GM19193 (cell line): Measurements from ENCODE around the gene LKAAEAR1.

ENCODE experiments used
- POLR2A ChIP-seq: IDR thresholded peaks from 4 replicates; pipeline ENCODE4 v1.6.1; 2011; ENCODE audit not compliant: insufficient read depth, insufficient read length; ENCODE audit errors: extremely low read depth

Gene LKAAEAR1

DNA sequence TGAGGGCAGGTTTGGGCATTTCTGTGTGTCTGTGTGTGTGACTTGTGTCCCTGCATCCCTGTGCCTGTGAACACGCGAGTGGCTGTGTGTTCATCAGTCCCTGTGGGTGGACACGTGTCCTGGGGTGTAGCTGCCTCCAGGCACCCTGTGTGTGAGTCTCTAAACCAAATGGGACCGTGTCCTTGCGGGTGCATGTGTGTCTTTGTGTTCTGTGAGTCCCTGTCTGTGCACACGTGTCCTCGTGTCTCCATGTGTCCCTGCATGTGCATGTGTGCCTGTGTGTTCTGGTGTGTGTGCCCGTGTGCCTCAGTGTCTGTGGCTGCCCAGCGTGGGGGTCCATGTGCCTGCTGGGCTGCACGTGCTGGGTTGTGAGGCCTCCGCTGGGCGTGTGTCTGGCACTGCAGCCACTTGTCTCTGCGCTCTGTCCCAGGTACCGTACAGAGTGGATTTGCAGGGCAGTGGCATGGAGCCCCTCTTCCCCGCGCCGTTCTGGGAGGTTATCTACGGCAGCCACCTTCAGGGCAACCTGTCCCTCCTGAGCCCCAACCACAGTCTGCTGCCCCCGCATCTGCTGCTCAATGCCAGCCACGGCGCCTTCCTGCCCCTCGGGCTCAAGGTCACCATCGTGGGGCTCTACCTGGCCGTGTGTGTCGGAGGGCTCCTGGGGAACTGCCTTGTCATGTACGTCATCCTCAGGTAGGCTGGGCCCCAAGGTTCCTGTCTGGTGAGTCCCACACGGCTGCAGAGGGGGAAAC, 8.2 kb upstream of the LKAAEAR1 start:
- TF ChIP-seq POLR2A, result no peak

DNA sequence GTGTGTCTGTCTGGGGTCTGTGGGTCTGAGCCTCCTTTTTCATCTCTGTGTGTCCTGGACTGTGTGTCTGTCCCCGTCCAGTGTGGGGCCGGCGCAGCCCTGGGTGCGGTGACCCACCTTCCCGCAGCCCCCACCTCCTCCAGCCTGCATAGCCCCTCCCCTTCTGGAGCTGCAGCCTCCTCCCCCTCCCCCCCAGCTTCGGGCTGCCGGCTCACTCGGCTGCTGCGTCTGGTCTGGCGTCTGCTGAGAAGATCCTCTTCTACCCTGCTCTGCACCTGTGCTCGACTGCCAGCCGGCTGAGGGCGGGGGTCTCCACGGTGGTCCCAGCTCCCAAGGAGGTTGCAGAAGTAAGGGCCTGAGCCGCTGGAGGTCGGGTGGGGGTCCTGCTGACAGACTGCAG, 7.6 kb upstream of the LKAAEAR1 start:
- TF ChIP-seq POLR2A, result no peak

DNA sequence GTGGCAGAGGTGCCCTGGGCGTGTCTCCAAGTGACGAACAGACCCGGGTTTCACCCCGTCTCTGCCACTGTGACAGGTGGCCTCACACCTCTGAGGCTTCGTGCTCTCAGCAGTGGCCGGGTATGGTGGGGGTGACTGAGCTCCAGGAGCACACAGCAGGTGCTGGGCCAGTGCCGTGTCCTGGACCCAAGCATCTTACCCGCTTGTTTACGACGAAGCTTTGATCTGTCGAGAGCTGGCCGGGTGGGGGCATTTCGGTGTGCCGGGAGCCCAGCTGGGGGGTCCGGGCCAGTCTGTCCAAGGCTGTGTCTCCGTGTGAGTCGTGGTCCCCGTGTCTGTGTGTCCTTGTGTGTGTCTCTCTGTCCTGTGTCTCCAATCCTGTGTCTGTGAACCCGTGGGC, 7.1 kb upstream of the LKAAEAR1 start:
- TF ChIP-seq POLR2A, result no peak

GRCh38 chr20:64090165-64090564, 6.0 kb upstream of the LKAAEAR1 start:
- TF ChIP-seq POLR2A, result no peak

DNA sequence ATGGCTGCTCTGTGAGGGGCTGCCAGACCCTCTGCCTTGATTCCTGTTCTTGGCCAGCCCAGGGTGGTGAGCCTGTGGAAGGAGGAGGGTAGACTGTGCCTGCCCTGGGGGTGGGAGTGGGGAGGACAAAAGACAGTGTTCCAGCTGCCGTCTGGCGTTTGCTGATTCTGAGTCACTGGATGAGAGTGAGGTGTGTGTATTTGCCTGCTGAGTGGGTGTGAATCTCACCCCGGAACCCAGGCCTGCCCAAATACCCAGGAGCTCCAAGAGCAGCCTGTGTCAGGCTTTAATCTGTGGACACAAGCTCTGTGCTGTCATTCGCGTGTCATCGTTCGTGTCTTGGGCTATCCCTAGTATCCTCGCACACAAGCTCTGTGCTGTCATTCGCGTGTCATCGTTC, 2.6 kb upstream of the LKAAEAR1 start:
- no peak for TF ChIP-seq POLR2A

DNA sequence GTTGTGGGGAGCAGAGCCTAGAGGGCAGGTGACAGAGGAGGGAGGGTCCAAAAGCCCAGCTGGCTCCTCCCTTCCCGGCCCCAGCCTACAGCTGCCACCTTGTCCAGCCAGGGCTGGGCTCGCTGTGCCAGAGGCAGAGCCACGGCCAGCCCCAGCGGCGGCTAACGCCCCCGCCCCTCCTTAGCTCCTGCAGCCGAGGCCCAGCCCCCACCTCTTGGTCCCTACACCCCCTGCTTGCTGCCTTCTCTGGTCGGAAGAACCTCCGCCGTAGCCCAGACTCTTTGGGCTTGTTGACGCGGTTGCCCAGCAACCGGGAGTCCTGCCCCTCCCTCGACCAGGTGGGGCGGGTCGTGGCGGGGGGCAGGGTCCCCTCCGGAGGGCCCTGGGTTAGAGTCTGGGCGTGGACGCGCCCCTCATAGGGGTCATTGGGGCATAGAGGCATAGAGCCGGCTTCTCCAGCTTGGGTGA, 521 bp upstream of the LKAAEAR1 start:
- TF ChIP-seq POLR2A, result no peak

DNA sequence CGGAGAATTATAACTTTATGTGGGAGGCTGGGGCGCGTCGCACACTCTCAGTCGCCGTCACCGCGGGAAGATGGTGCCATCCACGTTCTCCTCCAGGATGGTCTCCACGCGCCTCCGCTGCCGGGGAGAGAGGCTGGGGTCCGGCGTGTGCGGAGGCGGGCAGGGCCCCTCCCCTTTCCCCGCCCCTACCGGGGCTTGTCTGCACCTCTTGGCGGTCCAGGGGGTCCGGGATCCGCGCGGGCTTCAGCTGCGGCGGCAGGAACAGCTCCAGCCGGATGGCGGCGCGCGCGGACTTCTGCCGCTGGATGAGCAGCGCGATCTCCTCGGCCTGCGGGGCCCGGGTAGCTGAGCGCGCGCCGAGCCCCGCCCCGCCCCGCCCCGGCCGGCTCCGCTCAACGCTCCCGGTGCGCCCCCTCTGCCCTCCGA, 807 bp downstream of the LKAAEAR1 start:
- TF ChIP-seq POLR2A, result no peak

GRCh38 chr20:64082820-64083377, 1.3 kb downstream of the LKAAEAR1 start:
- no peak for TF ChIP-seq POLR2A

DNA sequence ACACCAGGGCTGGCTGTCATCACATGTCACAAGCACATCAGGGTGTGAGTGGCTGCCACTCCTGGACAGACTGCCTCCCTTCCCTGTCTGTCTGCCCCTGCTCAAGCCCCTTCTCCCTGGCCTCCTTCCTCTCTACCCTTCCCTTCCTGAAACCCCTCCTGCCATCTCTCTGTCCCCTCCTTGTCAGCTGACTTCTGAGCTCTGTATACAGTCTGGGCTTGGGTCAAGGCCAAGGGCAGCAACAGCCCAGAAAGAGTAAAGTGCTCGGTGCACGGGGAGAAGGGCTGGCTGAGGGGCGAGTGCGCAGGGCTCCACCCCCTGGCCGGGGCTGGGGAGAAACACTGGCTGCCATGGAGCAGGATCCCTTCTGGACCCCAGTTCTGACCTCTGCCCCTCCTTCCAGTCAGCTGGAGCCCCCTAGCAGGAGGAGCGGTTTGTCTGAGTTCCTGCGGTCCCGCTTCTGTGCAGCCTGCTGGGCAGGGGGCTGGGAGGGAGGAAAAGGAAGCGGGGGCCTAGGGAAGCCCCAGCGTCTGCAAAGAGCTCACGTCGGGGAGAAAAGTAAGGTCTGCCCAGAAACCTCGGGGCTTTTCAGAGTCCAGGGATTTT, 2.0 kb downstream of the LKAAEAR1 start:
- no peak for TF ChIP-seq POLR2A

DNA sequence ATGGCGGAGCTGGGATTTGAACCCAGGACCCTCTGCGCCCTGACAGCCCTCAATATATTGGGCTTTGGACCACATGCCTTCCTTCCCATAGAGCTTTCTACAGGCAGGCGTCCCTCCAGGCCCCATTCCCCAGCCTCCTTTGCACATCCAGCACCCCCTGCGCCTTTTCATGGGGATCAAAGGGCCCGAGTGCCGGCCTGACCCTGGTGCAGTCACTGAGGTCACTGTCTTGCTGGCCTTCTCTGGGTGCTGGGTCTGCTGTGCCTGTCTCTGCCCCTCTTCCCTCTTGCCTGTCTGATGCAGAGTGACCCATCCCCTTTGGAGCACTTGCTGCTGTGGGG, 2.6 kb downstream of the LKAAEAR1 start:
- no peak for TF ChIP-seq POLR2A

GRCh38 chr20:64080813-64081623, 3.2 kb downstream of the LKAAEAR1 start:
- no peak for TF ChIP-seq POLR2A

GRCh38 chr20:64080013-64080812, 4.0 kb downstream of the LKAAEAR1 start, which contains the start of gene OPRL1:
TSS of gene OPRL1 (plus strand) at chr20:64080082. CDS start at chr20:64092721, 12,639 bp downstream.
- TF ChIP-seq POLR2A, result no peak

GRCh38 chr20:64079273-64080012, 4.8 kb downstream of the LKAAEAR1 start, which contains the start of gene RGS19:
TSS of gene RGS19 (minus strand) at chr20:64079518. CDS start at chr20:64076886, 2,632 bp downstream.
- TF ChIP-seq POLR2A, result peak; percentile 46

GRCh38 chr20:64078934-64079272, 5.3 kb downstream of the LKAAEAR1 start:
- no peak for TF ChIP-seq POLR2A

DNA sequence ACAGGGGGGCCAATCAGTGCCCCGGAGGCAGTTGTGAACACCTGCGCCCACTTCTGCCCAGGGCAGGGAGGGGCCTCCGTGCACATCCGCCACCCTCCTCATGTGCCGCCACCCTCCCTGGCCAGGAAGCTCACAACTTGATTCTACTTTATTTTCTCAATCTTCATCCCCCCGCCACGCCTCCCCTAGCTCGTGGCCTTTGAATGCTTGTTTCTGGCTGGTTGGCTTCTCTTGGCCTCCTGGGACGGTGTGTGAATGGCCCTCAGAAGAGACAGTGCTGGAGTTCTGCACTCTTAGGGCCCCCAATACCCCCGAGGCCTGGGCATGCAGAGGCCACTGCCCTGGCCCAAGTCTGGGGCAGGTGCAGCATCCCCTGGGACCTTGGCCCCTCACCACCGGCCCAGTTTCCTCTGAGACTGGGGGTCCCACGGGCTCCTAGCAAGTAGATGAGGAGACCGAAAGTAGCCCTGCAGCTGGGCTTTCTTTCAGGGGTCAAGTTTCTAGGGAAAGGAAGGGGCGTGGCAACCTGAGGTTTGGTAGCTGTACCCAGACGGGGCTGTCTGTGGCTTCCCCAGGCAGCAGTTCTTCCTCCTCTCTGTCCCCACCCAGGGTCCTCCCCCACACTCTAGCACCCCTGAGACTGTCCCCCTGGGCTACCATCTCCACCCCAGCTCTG, 6.2 kb downstream of the LKAAEAR1 start:
- TF ChIP-seq POLR2A, result no peak
